ENCODE measurements around the gene MCOLN3.

The MCOLN3 gene

GRCh38 chr1:85047472-85048295 is 616 bp downstream of the MCOLN3 start:
- Histone ChIP-seq H3K4me3 (ENCODE audit: low read depth, low read length) (peak overlapping the region; percentile 42), H3K36me3 (replicated peaks) (no peaks in the 10 kb centered on the region), H3K27ac (no peak overlapping the region), H3K27me3 (replicated peaks) (peaks cover 68% of the 10 kb centered on the region)
- in situ Hi-C loops (cut with HindIII; ENCODE audit: low pct_ligation_motif_present, low sequenced_read_pairs) = no loop called here
- no peak for TF ChIP-seq CTCF (IDR thresholded peaks at IDR 0.05; ENCODE audit: low read depth, low read length, missing control alignments)
- no peak for DNase-seq

- DNase-seq = no peak
- H3K27me3 ChIP-seq (replicated peaks) = peaks cover 68% of the 10 kb centered on the region
- H3K4me3 ChIP-seq (ENCODE audit: low read depth, low read length) = no peak overlapping the region
- no peaks in the 10 kb centered on the region for H3K36me3 ChIP-seq (replicated peaks)
- no peak overlapping the region for H3K27ac ChIP-seq
- in situ Hi-C loops (cut with HindIII; ENCODE audit: low pct_ligation_motif_present, low sequenced_read_pairs) = no loop called here
- no peak for TF ChIP-seq CTCF (IDR thresholded peaks at IDR 0.05; ENCODE audit: low read depth, low read length, missing control alignments)
These were observed 1.2 kb downstream of the MCOLN3 start for GRCh38 chr1:85047144-85047471.

- DNase-seq = no peak
- Histone ChIP-seq H3K27me3 (replicated peaks) (peaks cover 36% of the 10 kb centered on the region), H3K4me3 (ENCODE audit: low read depth, low read length) (no peak overlapping the region), H3K36me3 (replicated peaks) (no peaks in the 10 kb centered on the region), H3K27ac (no peak overlapping the region)
- TF ChIP-seq CTCF (IDR thresholded peaks at IDR 0.05; ENCODE audit: low read depth, low read length, missing control alignments) = no peak
- in situ Hi-C loops (cut with HindIII; ENCODE audit: low pct_ligation_motif_present, low sequenced_read_pairs) = no loop called here
These were observed 5.9 kb downstream of the MCOLN3 start for GRCh38 chr1:85042413-85042812.

GRCh38 chr1:85041793-85042192 is 6.5 kb downstream of the MCOLN3 start:
- H3K36me3 ChIP-seq (replicated peaks) = no peaks in the 10 kb centered on the region
- H3K4me3 ChIP-seq (ENCODE audit: low read depth, low read length) = no peak overlapping the region
- peaks cover 30% of the 10 kb centered on the region for H3K27me3 ChIP-seq (replicated peaks)
- TF ChIP-seq CTCF (IDR thresholded peaks at IDR 0.05; ENCODE audit: low read depth, low read length, missing control alignments) = no peak
- H3K27ac ChIP-seq = no peak overlapping the region
- in situ Hi-C loops (cut with HindIII; ENCODE audit: low pct_ligation_motif_present, low sequenced_read_pairs) = no loop called here
- no peak for DNase-seq

- Histone ChIP-seq H3K36me3 (replicated peaks) (no peaks in the 10 kb centered on the region), H3K27ac (no peak overlapping the region), H3K4me3 (ENCODE audit: low read depth, low read length) (no peak overlapping the region), H3K27me3 (replicated peaks) (peaks cover 2% of the 10 kb centered on the region)
- in situ Hi-C loops (cut with HindIII; ENCODE audit: low pct_ligation_motif_present, low sequenced_read_pairs) = no loop called here
- DNase-seq = no peak
- no peak for TF ChIP-seq CTCF (IDR thresholded peaks at IDR 0.05; ENCODE audit: low read depth, low read length, missing control alignments)
These were observed 15.1 kb downstream of the MCOLN3 start for GRCh38 chr1:85033221-85033620.

GRCh38 chr1:85030536-85030935 is 17.8 kb downstream of the MCOLN3 start:
- peaks cover 2% of the 10 kb centered on the region for H3K27me3 ChIP-seq (replicated peaks)
- in situ Hi-C loops (cut with HindIII; ENCODE audit: low pct_ligation_motif_present, low sequenced_read_pairs) = no loop called here
- no peak overlapping the region for H3K27ac ChIP-seq
- TF ChIP-seq CTCF (IDR thresholded peaks at IDR 0.05; ENCODE audit: low read depth, low read length, missing control alignments) = no peak
- no peak overlapping the region for H3K4me3 ChIP-seq (ENCODE audit: low read depth, low read length)
- DNase-seq = no peak
- H3K36me3 ChIP-seq (replicated peaks) = no peaks in the 10 kb centered on the region
